NOMO-1 treated with DMSO at 0.1 percent for 48 hours (cell line): ENCODE measurements around the gene DEFB113.

Experiments used
- DNase-seq: peaks from one replicate; lab custom pipeline; 2025; ENCODE audit not compliant: unreplicated experiment; lab: John Stamatoyannopoulos, UW

Gene DEFB113

GRCh38 chr6:49937017-49937416, 32.4 kb downstream of the DEFB113 start:
- DNase-seq = no peak

DNA sequence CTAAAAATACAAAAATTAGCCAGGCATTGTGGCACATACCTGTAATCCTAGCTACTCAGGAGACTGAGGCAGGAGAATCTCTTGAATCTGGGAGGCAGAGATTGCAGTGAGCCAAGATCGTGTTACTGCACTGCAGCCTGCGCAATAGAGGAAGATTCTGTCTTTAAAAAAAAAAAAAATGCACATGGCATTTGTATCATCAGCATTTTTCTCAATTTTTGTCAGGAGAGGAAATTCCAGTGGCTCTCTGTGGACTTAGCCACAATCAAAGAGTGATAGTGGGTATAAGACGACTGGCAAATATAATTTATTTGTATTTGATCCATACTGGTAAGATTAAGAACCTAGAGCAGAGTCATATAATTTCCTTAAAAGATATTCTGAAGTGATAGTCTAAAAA, 34.0 kb downstream of the DEFB113 start:
- no peak for DNase-seq

DNA sequence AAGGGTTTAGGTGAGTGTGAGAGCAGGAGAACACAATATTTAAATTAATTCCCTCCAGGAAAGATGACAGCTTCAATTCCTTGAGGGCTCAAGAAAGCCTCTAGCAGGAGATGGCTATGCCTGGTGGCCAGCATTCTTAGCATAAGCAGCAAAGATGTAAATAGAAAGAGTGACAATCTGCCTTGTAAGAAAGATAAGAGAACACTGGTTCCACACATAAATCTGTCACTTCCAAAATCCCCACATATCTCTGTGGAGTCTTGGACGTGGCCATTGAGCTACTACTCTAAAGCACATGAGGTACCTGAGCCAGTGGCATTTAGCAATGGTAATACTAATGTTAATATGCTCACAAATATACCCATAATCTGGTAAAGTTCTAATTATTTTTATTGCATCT, 34.7 kb downstream of the DEFB113 start:
- no peak for DNase-seq

GRCh38 chr6:49933526-49933925, 35.9 kb downstream of the DEFB113 start:
- no peak for DNase-seq

DNA sequence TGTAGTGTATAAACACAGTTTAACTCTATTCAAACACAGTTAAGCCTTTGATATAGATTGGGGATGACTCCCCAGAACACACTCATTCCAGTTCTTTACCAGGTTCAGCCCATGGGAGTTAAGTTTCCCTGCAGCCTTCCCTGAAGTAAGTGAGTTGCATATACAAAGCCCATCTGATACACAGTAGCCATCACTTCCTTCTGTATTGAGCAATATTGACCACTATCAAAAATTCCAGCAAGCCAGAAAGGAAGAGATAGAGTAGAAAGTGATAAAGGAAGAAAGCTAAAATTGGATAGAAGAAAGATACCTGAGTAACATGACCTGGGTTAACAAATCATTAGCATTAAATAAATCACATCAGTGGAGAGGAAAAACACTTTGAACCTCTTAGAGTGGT, 40.1 kb downstream of the DEFB113 start:
- no peak for DNase-seq

DNA sequence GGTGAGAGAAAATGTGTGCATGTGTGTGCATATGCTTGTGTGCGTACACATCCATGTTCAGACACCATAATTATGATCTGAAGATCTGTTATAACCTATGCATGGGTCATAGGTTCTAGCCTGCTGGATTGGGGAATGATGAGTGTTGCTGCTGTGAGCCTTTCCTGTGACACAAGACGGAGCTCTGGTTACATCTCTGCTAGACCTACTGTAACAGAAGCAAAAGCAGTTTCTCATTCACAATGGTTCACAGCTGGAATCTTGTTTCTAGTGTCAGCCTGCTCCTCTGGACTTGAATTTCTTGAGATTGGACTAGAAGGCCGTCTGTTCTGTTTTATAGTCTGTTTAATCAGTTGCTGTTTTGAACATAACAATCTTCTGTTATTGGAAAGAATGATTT, 45.6 kb downstream of the DEFB113 start:
- no peak for DNase-seq

- no peak for DNase-seq
Measured at GRCh38 chr6:49919935-49920644, 49.3 kb downstream of the DEFB113 start.

DNA sequence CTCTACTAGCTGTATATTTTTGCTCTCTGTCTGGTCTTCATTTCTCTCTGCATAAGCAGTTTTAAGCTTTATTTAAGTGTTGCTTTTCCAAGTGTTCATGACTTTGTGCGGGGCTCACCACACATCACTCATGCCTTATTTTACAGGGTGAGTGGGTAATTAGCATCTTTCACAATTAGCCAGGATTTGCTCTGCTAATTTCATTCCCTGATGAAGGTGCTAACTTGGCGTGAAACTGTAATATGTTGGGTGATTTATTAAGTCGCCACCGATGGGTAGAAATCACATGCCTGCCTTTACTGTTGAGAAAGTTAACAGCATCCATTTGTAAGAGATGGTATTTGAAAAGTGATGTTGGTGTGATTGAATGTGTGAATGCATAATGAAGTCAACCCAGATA, 50.2 kb downstream of the DEFB113 start:
- no peak for DNase-seq

DNA sequence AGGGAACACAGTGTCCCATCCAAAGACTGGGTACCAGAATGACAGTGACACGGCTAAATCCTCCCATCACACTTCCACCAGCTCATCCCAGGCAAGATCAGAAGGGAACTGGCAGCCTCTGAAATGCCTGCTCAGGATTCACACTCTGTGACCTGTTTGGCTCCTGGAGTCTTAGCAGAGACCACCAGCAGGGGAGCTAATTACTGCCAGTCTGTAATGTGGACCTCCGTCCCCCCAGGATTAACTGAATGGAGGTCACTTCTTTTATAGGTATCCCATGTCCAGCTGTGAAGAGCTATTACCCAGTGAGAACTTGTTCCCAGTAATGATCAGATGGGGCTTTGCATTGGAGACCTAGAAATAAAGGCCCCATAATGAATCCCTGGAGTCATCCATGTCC, 50.6 kb downstream of the DEFB113 start:
- DNase-seq = no peak
